Hepatocyte (in vitro differentiated cells): Measurements from ENCODE around the gene DEXI. TPM values are rescaled to one million over a fixed set of nuclear protein-coding genes. Genes with fewer than 3 reads are reported as not detected.

ENCODE experiments used
- DNase-seq: peaks from one replicate; pipeline ENCODE4 v3.0.0-alpha.2; 2016; ENCODE audit warnings: low spot score
- H2AFZ ChIP-seq: fragments of 200-600 bp; sonication (generic); 2 replicates; pipeline ENCODE4 v1.6.0; 2016; ENCODE audit warnings: antibody characterized with exemption, mild to moderate bottlenecking
- H3K27ac ChIP-seq: fragments of 200-600 bp; sonication (generic); 2 replicates; pipeline ENCODE4 v1.5.1; 2016; ENCODE audit warnings: mild to moderate bottlenecking
- H3K27me3 ChIP-seq: fragments of 200-600 bp; sonication (generic); 2 replicates; pipeline ENCODE4 v1.6.1; 2016
- H3K36me3 ChIP-seq: fragments of 200-600 bp; sonication (generic); replicated peaks from 2 replicates; pipeline ENCODE4 v1.5.1; 2016; ENCODE audit warnings: low read depth; ENCODE audit not compliant: insufficient read depth
- H3K4me1 ChIP-seq: fragments of 200-600 bp; sonication (generic); 2 replicates; pipeline ENCODE4 v1.5.1; 2016; ENCODE audit warnings: mild to moderate bottlenecking, moderate library complexity; ENCODE audit not compliant: insufficient read depth
- H3K4me2 ChIP-seq: fragments of 200-600 bp; sonication (generic); 2 replicates; pipeline ENCODE4 v1.6.0; 2016
- H3K4me3 ChIP-seq: fragments of 200-600 bp; sonication (generic); 2 replicates; pipeline ENCODE4 v1.5.1; 2016; ENCODE audit warnings: mild to moderate bottlenecking
- H3K79me2 ChIP-seq: fragments of 200-600 bp; sonication (generic); 2 replicates; pipeline ENCODE4 v1.6.0; 2017; ENCODE audit warnings: mild to moderate bottlenecking
- H3K9me2 ChIP-seq: fragments of 200-600 bp; sonication (generic); replicated peaks from 2 replicates; pipeline ENCODE4 v1.6.0; 2017; ENCODE audit warnings: mild to moderate bottlenecking; ENCODE audit not compliant: insufficient read depth
- H3K9me3 ChIP-seq: fragments of 200-600 bp; sonication (generic); 2 replicates; pipeline ENCODE4 v1.5.1; 2016; ENCODE audit warnings: low read depth, mild to moderate bottlenecking
- H4K20me1 ChIP-seq: fragments of 200-600 bp; sonication (generic); 2 replicates; pipeline ENCODE4 v1.6.0; 2016; ENCODE audit warnings: mild to moderate bottlenecking; ENCODE audit not compliant: insufficient read depth, poor library complexity, severe bottlenecking
- CTCF ChIP-seq: fragments of 200-600 bp; sonication (generic); IDR thresholded peaks from 2 replicates; pipeline ENCODE4 v1.5.1; 2016; ENCODE audit warnings: antibody characterized with exemption, mild to moderate bottlenecking; ENCODE audit not compliant: poor library complexity
- EZH2 ChIP-seq: fragments of 200-600 bp; sonication (generic); IDR thresholded peaks from 2 replicates; pipeline ENCODE4 v1.6.1; 2016; ENCODE audit warnings: antibody characterized with exemption, mild to moderate bottlenecking, borderline replicate concordance
- EZH2phosphoT487 ChIP-seq: fragments of 200-600 bp; sonication (generic); IDR thresholded peaks from one replicate; pipeline ENCODE4 v1.6.1; 2018; ENCODE audit warnings: antibody characterized with exemption, mild to moderate bottlenecking, low read depth, moderate library complexity; ENCODE audit not compliant: unreplicated experiment, severe bottlenecking
- WGBS: methylation state at CpG from one replicate; pipeline ENCODE4 v1.1.6; 2016; ENCODE audit warnings: low lambda C conversion rate; ENCODE audit errors: missing lambda C conversion rate; 5-methylcytosine and 5-hydroxymethylcytosine counted together
- polyA plus RNA-seq: library from polyadenylated mRNA; unstranded; fragments of >200 nt; fragmentation: Nextera tagmentation; extraction: Ambion mirVana; gene quantifications from 2 replicates; pipeline ENCODE4 v1.2.1, GENCODE V29; 2016
- total RNA-seq: library from RNA; depleted of rRNA; stranded (reverse); fragments of >200 nt; gene quantifications from 2 replicates; pipeline ENCODE4 v1.2.3, GENCODE V29; 2014

DEXI gene
- total and polyA plus RNA-seq, 2 experiments from 2014 or later = 51.6 to 82.4 TPM

- H3K9me3 ChIP-seq = no peaks in the 10 kb centered on the region
- H3K9me2 ChIP-seq = no peaks in the 10 kb centered on the region
- no peaks in the 10 kb centered on the region for H4K20me1 ChIP-seq
- no peak overlapping the region for H2AFZ ChIP-seq
- no peaks in the 10 kb centered on the region for H3K79me2 ChIP-seq
- TF ChIP-seq CTCF (peak; percentile 79), EZH2phosphoT487 (no peak)
- peak; percentile 88 for DNase-seq
- no peaks in the 10 kb centered on the region for H3K36me3 ChIP-seq
- no peaks in the 10 kb centered on the region for H3K27me3 ChIP-seq
- H3K4me1 ChIP-seq = peaks cover 10% of the 10 kb centered on the region
- no peak overlapping the region for H3K4me3 ChIP-seq
- 28% methylated on average over 3 of the region's 3 CpGs for WGBS
- H3K4me2 ChIP-seq = no peak overlapping the region
- H3K27ac ChIP-seq = peak overlapping the region; percentile 12
Observed at GRCh38 chr16:10971560-10971961, 29.3 kb upstream of the DEXI start.

GRCh38 chr16:10970065-10970464 is 27.8 kb upstream of the DEXI start:
- H4K20me1 ChIP-seq = no peaks in the 10 kb centered on the region
- no peaks in the 10 kb centered on the region for H3K36me3 ChIP-seq
- H3K9me2 ChIP-seq = no peaks in the 10 kb centered on the region
- H3K79me2 ChIP-seq = peaks cover 3% of the 10 kb centered on the region
- no peaks in the 10 kb centered on the region for H3K27me3 ChIP-seq
- TF ChIP-seq EZH2 (no peak), CTCF (no peak), EZH2phosphoT487 (no peak)
- H3K4me3 ChIP-seq = no peak overlapping the region
- no peak overlapping the region for H3K27ac ChIP-seq
- 98% methylated on average over 2 of the region's 2 CpGs for WGBS
- no peak overlapping the region for H3K4me2 ChIP-seq
- no peak overlapping the region for H2AFZ ChIP-seq
- peaks cover 4% of the 10 kb centered on the region for H3K4me1 ChIP-seq
- H3K9me3 ChIP-seq = no peaks in the 10 kb centered on the region
- no peak for DNase-seq

GRCh38 chr16:10969615-10970014 is 27.3 kb upstream of the DEXI start:
- Histone ChIP-seq H3K4me3 (no peak overlapping the region), H4K20me1 (no peaks in the 10 kb centered on the region), H3K4me2 (no peak overlapping the region), H3K9me2 (no peaks in the 10 kb centered on the region), H3K27me3 (no peaks in the 10 kb centered on the region), H2AFZ (no peak overlapping the region), H3K36me3 (no peaks in the 10 kb centered on the region), H3K79me2 (peaks cover 7% of the 10 kb centered on the region), H3K9me3 (no peaks in the 10 kb centered on the region), H3K4me1 (peaks cover 4% of the 10 kb centered on the region), H3K27ac (no peak overlapping the region)
- 50% methylated on average over 1 of the region's 1 CpG for WGBS
- DNase-seq = no peak
- TF ChIP-seq EZH2phosphoT487 (no peak), CTCF (no peak), EZH2 (no peak)

- Histone ChIP-seq H3K4me1 (peaks cover 9% of the 10 kb centered on the region), H3K36me3 (no peaks in the 10 kb centered on the region), H3K27ac (no peak overlapping the region), H3K9me3 (no peaks in the 10 kb centered on the region), H2AFZ (no peak overlapping the region), H3K9me2 (no peaks in the 10 kb centered on the region), H3K4me2 (no peak overlapping the region), H3K4me3 (no peak overlapping the region), H4K20me1 (no peaks in the 10 kb centered on the region), H3K79me2 (peaks cover 8% of the 10 kb centered on the region), H3K27me3 (no peaks in the 10 kb centered on the region)
- TF ChIP-seq CTCF (no peak), EZH2 (no peak), EZH2phosphoT487 (no peak)
- no peak for DNase-seq
- WGBS = 95% methylated on average over 3 of the region's 3 CpGs
Observed at GRCh38 chr16:10968498-10968897, 26.2 kb upstream of the DEXI start.
